Measurements from ENCODE around the gene ADK.

The ADK gene

GRCh38 chr10:74439213-74439612, 288.2 kb downstream of the ADK start:
- H3K27ac ChIP-seq (replicated peaks) = no peak overlapping the region
- no peak overlapping the region for H3K4me3 ChIP-seq (replicated peaks; ENCODE audit: insufficient read depth, low read length)
- TF ChIP-seq POLR2AphosphoS5 (IDR thresholded peaks at IDR 0.05; ENCODE audit: low read depth) (no peak), CTCF (IDR thresholded peaks at IDR 0.05; ENCODE audit: insufficient read depth, low read length) (no peak), GABPA (IDR thresholded peaks at IDR 0.05; ENCODE audit: low read depth) (no peak), SPI1 (IDR thresholded peaks at IDR 0.05; ENCODE audit: borderline replicate concordance, low read depth) (no peak), REST (IDR thresholded peaks at IDR 0.05; ENCODE audit: insufficient replicate concordance, low read depth) (no peak)
- DNase-seq (ENCODE audit: low read depth in 1 of 2, low spot score in 1 of 2) = no peak
- no peaks in the 10 kb centered on the region for H3K27me3 ChIP-seq (ENCODE audit: insufficient read depth, poor library complexity, severe bottlenecking)

- no peak for DNase-seq (ENCODE audit: low read depth in 1 of 2, low spot score in 1 of 2)
- H3K27me3 ChIP-seq (ENCODE audit: insufficient read depth, poor library complexity, severe bottlenecking) = no peaks in the 10 kb centered on the region
- no peak; the same call in 1 of the 2 replicates for TF ChIP-seq SPI1 (IDR thresholded peaks at IDR 0.05; ENCODE audit: borderline replicate concordance, low read depth)
- no peak for TF ChIP-seq REST (IDR thresholded peaks at IDR 0.05; ENCODE audit: insufficient replicate concordance, low read depth)
- no peak for TF ChIP-seq CTCF (IDR thresholded peaks at IDR 0.05; ENCODE audit: insufficient read depth, low read length)
- TF ChIP-seq POLR2AphosphoS5 (IDR thresholded peaks at IDR 0.05; ENCODE audit: low read depth) = no peak
- TF ChIP-seq GABPA (IDR thresholded peaks at IDR 0.05; ENCODE audit: low read depth) = no peak
- no peak overlapping the region for H3K4me3 ChIP-seq (replicated peaks; ENCODE audit: insufficient read depth, low read length)
- H3K27ac ChIP-seq (replicated peaks) = no peak overlapping the region
These were observed 294.5 kb downstream of the ADK start for GRCh38 chr10:74445493-74445892.

GRCh38 chr10:74450602-74451001, 299.6 kb downstream of the ADK start:
- TF ChIP-seq GABPA (IDR thresholded peaks at IDR 0.05; ENCODE audit: low read depth) (no peak), REST (IDR thresholded peaks at IDR 0.05; ENCODE audit: insufficient replicate concordance, low read depth) (no peak), SPI1 (IDR thresholded peaks at IDR 0.05; ENCODE audit: borderline replicate concordance, low read depth) (no peak), CTCF (IDR thresholded peaks at IDR 0.05; ENCODE audit: insufficient read depth, low read length) (no peak), POLR2AphosphoS5 (IDR thresholded peaks at IDR 0.05; ENCODE audit: low read depth) (no peak)
- Histone ChIP-seq H3K4me3 (replicated peaks; ENCODE audit: insufficient read depth, low read length) (no peak overlapping the region), H3K27ac (replicated peaks) (no peak overlapping the region), H3K27me3 (ENCODE audit: insufficient read depth, poor library complexity, severe bottlenecking) (no peaks in the 10 kb centered on the region)
- no peak for DNase-seq (ENCODE audit: low read depth in 1 of 2, low spot score in 1 of 2)

Measured in HL-60 (cell line).